ENCODE results near the gene FRY. TPM values are rescaled to one million over a fixed set of nuclear protein-coding genes. Genes with fewer than 3 reads are reported as not detected.

The FRY gene
- total and polyA plus RNA-seq, 9 of the 15 experiments (the other 6 are each of a cell fraction or from before 2014, with no cell fraction given): 0.03 to 0.31 (median 0.11) TPM; not detected in 3

GRCh38 chr13:32105653-32106313 is 74.2 kb downstream of the FRY start:
- H3K9me1 ChIP-seq (ENCODE audit: control insufficient read depth, insufficient read depth, low read length): no peaks in the 10 kb centered on the region
- CTCF ChIA-PET (ENCODE audit: low intra/inter-chr PET ratio): no interaction called here

More at GRCh38 chr13:32105653-32106313, 74.2 kb downstream of the FRY start:
- Histone ChIP-seq H3K9ac (ENCODE audit: insufficient read depth in 1 of 2, low read depth in 2 of 2, low read length in 2 of 2) (no peak overlapping the region), H4K20me1 (replicated peaks; ENCODE audit: control insufficient read depth, insufficient read depth, low read length) (no peaks in the 10 kb centered on the region), H3K4me2 (ENCODE audit: insufficient read depth, low read length) (no peak overlapping the region), H3K79me2 (ENCODE audit: control insufficient read depth, insufficient read depth, low read length) (no peaks in the 10 kb centered on the region), H3K36me3 (ENCODE audit: control insufficient read depth, insufficient read depth, low read length) (no peaks in the 10 kb centered on the region), H3K4me1 (replicated peaks in 1 of 2; ENCODE audit: control insufficient read depth in 2 of 2, insufficient read depth in 2 of 2, low read length in 2 of 2) (no peaks in the 10 kb centered on the region), H3K27ac (ENCODE audit: extremely low read depth, low read depth, low read length) (no peak overlapping the region), H3K4me3 (no peak overlapping the region), H3K9me3 (replicated peaks; ENCODE audit: control insufficient read depth, insufficient read depth, low read depth, low read length) (no peaks in the 10 kb centered on the region), H2AFZ (ENCODE audit: low read depth, low read length) (no peak overlapping the region), H3K27me3 (ENCODE audit: control insufficient read depth in 2 of 2, insufficient read depth in 2 of 2, low read length in 2 of 2) (no peaks in the 10 kb centered on the region)
- no peak for TF ChIP-seq THRB (CRISPR knock-in tag; conservative IDR thresholded peaks at IDR 0.05)
- TF ChIP-seq FOXA1 (IDR thresholded peaks at IDR 0.05; ENCODE audit: borderline replicate concordance): no peak
- no peak for TF ChIP-seq ARID4B (CRISPR knock-in tag; IDR thresholded peaks at IDR 0.05)
- no peak for TF ChIP-seq U2AF2 (optimal IDR thresholded peaks at IDR 0.05; ENCODE audit: low read depth, low read length)
- no peak for TF ChIP-seq AFF4 (CRISPR knock-in tag; IDR thresholded peaks at IDR 0.05)
- TF ChIP-seq MLX (CRISPR knock-in tag; conservative IDR thresholded peaks at IDR 0.05): no peak
- TF ChIP-seq GABPB1 (CRISPR knock-in tag; IDR thresholded peaks at IDR 0.05): no peak
- no peak for TF ChIP-seq CBFA2T3 (IDR thresholded peaks at IDR 0.05)
- BruUV-seq (replicated peaks): no TSS peak
- FAIRE-seq: no peak
- intact Hi-C loops (cut with micrococcal nuclease): no loop called here
- ATAC-seq: no peak
- POLR2A ChIA-PET: interaction anchor here (1.1 kb wide), 1 partner anchor 9 kb away, joined by 3 read pairs; no protein-coding TSS in a partner anchor
- in situ Hi-C loops (cut with MboI): no loop called here
- no peak for DNase-seq (ENCODE audit: extremely low read depth in 1 of 4, low spot score in 3 of 4)

Measured in K562 (cell line).